HG03571 (cell line): ENCODE results near the gene PDCD1.
"Not testable (repeated sequence)": the region's sequence is repeated elsewhere in the genome, so short reads cannot be mapped to it uniquely, and the experiment has no call there.

Experiments
- ATAC-seq: cut with Tn5 transposase; IDR thresholded peaks from one replicate; pipeline ENCODE4 v1.9.1; 2021; ENCODE audit not compliant: unreplicated experiment

PDCD1 gene

DNA sequence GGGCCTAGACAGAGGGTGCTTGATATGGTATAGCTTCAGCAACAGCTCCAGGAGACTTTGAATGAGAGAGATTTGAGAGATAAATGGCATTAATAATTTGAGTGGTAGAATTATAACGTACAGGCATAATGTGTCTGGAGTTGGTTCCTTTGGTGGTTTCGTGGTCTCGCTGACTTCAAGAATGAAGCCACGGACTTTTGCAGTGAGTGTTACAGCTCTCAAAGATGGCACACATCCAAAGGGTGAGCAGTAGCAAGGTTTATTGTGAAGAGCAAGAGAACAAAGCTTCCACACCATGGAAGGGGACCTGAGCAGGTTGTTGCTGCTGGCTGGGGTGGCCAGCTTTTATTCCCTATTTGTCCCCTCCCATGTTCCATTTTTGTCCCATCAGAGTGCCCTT lies 23.1 kb downstream of the PDCD1 start:
- ATAC-seq, result no peak

DNA sequence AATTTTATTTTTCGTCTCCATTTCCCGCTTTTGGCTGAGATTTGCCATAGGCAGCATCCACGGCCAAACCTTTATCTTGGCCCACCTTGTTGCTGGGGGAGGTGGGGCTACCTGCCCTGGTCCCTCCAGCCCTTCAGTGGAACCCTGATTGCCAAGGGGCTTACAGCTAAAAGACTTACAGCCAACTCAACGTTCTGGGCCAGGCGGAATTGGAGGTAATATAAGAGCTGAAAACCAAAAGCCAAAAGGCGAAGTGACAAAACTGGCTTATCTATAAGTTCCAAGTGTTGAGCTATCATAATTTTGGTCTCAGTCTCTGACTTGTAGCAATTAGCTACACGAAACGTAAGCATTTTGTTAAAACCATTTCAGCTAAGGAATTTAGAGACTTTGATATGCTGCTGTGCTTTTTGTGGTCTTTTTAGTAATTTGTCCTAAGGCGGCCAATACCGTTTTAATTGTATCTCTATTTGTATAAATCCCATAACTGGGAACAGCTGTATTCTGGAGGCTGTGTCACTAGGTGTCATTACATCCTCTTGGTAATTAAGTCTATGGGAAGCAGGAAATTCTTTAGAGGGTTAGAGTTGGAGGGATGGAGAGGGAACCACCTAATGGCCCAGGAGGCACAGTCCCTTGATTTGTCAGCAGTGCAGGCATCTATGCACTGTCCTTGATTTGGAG lies 24.0 kb downstream of the PDCD1 start:
- no peak for ATAC-seq

DNA sequence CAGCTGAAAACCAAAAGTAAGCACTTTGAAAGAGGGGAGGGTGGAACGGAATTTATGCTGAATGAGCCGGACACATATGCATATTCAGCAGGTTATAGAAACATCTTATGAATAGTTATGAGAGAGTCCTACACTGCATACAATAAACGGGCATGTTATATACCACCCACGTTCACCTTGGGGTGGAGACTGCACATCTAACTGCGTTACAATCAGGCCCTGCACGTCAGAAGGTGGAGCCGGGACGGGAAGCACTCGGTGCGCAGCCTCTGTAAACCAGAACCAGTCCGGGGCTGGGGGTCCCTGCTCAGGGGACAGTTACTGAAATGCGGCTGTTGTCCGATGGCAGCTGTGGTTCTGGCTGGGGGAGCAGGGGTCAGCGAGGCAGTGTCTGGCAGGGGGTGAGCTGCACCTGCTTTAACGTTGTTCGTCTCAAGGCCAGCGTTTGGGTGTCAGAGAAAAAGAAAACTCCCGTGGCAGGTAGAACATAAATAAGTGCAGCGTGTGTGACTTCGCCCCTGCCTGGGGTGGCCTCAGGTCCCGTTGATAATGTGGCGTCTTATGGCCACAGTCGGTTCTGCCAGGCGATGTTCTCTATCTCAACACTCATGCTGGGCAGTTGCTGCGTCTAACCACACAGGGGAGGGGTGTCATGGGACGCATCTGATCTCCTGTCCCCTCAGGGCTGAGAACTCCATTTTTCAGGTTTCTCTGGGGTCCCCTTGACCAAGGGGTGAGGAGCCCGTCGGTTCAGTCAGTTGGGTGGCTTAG lies 24.8 kb downstream of the PDCD1 start:
- ATAC-seq, result not testable (repeated sequence)

DNA sequence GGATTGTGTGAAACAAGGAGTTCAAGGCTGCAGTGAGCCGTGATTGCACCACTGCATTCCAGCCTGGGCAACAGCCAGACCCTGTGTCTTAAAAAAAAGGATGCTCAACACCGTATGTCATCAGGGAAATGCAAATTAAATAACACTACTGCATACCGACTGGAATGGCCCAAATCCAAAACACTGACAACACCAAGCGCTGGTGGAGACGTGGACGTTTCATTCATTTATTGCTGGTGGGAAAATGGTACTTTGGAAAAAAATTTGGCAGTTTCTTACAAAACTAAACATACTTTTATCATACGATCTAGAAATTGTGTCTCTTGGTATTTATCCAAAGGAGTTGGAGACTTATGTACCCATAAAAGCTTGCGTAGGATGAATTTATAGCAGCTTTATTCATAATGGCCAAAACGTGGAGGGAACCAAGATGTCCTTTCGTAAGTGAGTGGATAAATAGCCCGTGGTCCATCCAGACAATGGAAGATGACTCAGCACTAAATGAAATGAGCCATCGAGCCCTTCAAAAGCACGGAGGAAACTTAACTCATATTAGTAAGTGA lies 25.5 kb downstream of the PDCD1 start:
- ATAC-seq, result no peak

DNA sequence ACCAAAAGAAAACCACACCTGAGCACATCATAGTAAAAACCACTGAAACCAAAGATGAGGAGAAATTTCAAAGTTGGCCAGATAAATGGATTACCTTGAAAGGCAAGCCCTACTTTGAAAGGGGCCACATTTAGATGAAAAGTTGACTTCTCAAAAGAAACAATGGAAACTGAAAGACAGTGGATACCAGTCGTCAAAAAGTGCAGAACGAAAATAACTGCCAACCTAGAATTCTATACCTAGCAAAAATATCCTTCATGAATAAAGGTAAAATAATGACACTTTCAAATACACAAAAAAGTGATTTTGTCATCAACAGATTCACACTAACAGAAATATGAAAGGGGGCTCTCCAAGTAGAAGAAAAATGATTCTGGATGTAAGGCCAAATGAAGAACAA lies 31.3 kb downstream of the PDCD1 start:
- no peak for ATAC-seq

DNA sequence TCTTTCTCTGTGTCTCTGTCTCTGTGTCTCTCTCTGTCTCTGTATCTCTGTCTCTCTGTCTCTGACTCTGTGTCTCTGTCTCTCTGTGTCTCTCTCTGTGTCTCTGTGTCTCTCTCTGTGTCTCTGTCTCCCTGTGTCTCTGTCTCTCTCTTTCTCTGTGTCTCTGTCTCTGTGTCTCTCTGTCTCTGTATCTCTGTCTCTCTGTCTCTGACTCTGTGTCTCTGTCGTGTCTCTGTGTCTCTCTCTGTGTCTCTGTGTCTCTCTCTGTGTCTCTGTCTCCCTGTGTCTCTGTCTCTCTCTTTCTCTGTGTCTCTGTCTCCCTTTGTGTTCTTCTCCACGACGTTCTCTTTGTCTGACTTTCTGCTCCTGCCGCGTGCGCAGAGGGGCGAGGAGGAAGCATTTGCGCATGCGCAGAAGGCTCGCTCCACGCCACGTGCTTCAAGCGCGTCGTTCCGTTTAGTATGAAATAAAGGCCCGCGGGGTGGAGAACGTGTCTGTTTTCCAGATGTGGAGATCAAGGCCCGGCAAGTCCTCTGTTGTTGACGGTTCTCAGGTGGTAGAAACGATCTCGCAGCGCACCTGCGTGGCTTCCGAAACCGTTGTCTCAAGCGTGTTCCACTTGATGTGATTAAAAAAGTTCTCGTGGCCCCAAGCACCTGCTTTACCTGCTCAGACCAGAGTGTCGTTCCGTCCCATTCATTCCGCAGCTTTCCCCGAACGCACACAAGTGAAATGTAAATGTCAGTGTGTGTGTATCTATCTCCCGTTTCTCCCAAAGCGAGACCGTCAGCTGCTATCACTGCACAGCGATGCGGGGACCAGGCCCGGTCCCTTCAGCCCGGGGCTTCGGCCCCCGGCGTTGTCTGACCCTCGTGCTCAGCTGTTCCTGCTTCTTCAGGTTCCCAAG lies 34.9 kb downstream of the PDCD1 start:
- ATAC-seq, result not testable (repeated sequence)

DNA sequence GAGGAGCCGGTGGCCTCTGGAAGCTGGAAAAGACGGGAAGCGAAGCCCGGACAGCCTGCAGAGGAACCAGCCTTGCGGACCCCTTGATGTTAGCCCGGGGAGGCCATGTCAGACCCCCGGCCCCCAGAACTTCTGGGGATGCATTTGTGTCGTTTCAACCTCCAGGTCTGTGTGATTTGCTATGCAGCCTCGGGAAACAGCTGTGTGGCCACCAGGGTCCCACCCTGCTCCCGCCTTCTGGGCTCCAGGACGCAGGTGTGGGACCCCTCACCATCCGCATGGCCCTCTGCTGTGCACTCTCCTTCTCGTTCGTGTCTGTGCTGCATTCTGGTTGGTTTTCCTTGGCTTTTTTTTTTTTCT lies 36.5 kb downstream of the PDCD1 start:
- ATAC-seq, result no peak

DNA sequence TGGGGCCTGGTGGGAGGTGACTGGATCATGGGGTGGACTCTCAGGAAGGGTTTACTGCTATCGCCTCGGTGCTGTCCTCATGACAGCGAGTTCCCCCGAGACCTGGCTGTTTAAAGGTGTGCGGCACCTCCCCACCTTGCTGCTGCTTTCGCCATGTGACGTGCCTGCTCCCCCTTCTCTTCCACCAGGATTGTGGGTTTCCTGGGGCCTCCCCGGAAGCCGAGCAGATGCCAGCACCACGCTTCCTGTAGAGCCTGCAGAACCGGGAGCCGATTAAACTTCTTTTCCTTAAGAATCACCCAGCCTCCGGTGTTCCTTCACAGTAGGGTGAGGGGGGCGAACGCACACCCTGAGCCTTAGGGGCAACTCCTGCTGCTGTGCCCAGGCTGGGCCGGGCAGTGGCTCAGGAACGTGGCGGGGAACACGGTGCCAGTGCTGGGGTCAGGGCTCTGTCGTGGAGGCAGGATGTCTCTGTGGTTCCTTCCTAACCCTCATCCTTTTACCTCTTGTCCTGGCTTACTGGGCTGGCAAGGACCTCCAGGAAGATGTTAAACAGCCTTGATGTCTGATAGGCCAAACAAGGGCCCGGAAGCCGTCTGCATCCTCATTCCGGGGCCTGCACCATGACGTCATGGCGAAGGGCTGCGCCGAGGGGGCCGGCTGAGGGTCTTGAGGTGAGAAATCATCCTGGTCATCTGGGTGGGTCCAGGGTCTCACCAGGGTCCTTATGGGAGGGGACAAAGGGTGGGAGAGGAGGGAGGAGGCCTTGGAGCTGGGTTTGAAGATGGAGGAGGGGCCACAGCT lies 37.0 kb downstream of the PDCD1 start:
- ATAC-seq, result no peak

DNA sequence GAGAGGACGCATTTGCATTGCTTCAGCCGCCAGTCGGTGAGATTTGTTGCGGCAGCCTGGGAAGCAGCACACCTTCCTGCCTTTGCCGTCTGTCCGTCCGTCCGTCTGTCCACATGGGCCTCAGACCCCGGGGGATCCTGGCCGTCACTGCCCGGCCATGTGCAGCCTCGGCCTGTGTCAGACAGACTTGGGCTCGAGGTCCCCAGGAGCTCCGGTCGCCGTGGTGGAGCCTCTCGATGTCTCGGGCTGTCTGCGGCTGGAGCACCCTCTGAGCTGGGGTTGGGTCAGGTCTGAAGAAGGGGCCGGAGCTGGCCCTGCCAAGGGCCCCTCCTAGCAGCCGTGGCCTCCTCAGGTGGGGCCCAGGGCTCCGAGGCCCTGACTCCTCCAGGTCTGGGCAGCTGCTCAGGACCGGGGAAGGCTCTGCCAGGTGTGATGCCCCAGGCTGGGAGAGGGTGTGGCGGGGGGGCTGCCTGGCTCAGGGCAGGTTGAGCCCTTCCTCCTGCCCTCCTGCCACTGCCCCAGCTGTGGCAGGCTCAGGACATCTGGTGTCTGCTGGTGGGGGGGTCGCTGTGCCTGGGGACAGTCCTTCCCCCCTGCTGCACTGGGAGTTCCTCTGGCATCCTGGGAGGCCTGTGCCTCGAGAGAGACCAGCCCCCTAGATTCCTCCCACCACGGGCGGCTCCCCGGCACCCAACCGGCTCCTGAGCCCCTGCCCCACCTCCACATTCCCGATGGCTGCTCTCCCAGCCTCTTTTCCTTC lies 37.9 kb downstream of the PDCD1 start:
- no peak for ATAC-seq

DNA sequence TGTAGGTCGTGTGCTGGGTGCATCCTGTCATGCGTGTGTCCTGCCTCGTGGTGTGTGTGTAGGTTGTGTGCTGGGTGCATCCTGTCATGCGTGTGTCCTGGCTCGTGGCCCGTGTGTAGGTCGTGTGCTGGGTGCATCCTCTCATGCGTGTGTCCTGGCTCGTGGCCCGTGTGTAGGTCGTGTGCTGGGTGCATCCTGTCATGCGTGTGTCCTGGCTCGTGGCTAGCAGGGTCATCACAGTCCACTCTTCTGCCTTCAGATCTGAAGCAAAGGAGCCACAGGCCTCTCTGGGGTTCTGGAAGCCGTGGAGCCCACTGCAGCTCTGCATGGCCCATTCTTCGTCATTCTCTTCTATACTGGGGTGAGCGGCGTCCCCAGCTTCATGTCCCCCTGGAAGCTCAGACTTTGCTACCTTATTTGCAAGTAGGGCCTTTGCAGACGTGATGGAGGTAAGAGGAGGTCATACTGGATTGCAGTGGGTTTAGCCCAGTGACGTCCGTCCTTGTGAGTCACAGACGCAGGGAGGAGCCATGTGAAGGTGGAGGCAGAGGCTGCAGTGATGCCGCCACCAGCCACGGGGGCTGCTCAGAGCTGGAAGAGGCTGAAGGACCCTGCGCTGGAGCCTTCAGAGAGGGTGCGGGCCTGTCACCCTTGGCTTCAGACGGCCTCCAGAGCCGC lies 38.6 kb downstream of the PDCD1 start:
- ATAC-seq, result not testable (repeated sequence)

DNA sequence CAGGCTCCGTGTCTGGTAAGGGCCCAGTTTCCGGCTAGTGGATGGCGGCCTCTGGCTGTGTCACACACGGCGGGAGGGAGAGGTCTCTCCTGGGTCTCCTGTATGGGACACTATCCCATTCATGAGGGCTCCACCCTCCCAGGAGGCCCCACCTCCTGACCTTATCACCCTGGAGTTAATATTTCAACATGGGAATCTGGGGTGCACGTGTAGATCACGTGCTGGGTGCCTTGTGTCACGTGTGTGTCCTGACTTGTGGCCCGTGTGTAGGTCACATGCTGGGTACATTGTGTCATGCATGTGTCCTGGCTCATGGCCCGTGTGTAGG lies 39.8 kb downstream of the PDCD1 start:
- ATAC-seq, result no peak

DNA sequence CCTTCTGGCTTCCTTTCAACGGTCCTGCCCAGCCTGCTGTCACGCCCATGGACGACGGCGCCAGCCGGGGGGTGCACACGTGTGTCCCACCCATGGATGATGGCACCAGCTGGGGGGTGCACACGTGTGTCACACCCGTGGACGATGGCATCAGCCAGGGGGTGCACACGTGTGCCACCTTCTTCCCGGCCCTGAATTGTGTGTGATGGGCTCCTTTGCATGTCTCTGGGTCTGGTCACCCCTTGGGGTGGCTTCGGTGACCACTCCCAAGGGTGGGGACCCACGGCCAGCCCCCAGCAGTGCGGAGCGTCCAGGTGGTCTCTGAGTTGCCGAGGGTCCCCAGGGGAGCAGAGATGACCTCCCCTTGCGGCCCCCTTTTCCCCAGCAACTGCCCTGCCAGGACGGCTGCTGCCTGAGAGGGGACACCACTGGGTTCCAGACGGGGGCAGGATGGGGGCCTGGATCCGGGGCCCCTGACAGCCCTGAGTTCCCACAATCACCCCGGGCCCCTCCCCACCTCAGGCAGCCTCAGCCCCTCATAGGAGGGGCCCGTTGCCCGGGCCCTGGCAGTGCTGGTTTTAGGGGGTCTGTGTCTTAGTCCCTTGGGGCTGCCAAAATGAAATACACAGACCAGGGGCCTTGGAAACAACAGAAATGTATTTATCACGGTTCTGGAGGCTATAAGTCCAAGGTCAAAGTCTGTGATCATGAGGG lies 40.3 kb downstream of the PDCD1 start:
- ATAC-seq, result no peak

DNA sequence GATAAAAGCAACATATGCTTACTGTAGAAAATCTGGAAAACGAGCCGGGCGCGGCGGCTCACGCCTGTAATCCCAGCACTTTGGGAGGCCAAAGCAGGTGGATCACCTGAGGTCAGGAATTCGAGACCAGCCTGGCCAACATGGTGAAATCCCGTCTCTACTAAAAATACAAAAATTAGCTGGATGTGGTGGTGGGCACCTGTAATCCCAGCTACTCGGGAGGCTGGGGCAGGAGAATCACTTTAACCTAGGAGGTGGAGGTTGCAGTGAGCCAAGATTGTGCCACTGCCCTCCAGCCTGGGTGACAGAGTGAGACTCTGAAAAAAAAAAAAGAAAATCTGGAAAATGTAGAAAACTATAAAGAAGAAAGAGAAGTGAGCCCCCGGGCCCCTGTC lies 40.9 kb downstream of the PDCD1 start:
- ATAC-seq, result not testable (repeated sequence)

DNA sequence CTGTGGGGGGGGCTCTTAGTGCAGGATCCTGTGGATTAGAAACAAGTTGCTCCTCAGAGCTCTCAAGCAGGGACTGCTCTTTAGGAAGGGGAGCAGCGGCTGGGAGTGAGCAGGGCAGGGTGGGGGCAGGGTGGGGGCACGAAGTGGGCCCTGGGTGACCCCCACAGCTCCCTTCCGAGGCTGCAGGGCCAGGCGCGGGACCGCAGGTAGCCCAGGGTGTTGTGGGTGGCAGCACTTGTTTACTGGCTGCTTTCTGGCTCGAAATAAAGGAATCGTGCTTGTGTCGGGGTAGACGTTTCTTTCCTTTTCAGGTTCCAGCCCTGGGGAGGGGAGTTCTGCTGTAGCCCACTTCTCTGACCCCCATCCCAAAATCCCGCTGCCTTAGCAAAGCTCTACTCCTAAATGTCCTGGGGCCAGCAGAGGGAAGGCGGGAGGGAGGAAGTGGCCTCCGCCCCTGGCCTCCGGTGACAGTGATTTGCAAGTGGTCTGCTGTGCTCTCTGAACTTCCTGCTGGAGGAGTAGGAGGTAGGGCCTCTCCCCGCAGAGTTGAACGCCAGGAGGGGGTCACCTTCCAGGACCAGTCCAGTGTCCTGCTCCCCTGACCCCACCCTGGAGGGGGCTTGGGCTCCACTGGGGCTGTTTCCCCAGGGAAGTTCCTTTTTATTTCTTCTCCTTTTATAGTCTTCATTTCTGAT lies 41.4 kb downstream of the PDCD1 start:
- no peak for ATAC-seq

DNA sequence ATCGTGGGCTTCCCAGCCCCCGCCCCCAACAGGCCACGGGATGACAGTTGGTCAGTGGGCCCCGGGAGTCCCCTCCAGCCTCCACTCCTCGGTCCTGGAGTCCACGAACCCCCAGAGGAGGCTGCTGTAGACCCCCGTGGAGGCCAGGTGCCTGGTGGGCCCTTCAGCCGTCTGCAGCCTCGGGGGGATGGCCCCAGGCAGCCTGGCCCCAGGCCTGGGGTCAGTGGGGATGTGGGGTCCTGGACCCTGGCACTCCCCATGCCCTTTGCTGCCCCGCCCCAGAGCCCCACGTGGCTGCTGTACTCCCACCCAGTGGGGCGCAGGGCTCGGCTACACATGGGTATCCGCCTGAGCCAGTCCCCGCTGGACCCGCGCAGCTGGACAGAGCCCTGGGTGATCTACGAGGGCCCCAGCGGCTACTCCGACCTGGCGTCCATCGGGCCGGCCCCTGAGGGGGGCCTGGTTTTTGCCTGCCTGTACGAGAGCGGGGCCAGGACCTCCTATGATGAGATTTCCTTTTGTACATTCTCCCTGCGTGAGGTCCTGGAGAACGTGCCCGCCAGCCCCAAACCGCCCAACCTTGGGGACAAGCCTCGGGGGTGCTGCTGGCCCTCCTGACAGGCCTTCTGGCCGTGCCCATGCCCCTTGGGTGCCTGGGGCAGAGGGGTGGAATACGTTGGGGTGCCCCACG lies 42.1 kb downstream of the PDCD1 start:
- no peak for ATAC-seq

DNA sequence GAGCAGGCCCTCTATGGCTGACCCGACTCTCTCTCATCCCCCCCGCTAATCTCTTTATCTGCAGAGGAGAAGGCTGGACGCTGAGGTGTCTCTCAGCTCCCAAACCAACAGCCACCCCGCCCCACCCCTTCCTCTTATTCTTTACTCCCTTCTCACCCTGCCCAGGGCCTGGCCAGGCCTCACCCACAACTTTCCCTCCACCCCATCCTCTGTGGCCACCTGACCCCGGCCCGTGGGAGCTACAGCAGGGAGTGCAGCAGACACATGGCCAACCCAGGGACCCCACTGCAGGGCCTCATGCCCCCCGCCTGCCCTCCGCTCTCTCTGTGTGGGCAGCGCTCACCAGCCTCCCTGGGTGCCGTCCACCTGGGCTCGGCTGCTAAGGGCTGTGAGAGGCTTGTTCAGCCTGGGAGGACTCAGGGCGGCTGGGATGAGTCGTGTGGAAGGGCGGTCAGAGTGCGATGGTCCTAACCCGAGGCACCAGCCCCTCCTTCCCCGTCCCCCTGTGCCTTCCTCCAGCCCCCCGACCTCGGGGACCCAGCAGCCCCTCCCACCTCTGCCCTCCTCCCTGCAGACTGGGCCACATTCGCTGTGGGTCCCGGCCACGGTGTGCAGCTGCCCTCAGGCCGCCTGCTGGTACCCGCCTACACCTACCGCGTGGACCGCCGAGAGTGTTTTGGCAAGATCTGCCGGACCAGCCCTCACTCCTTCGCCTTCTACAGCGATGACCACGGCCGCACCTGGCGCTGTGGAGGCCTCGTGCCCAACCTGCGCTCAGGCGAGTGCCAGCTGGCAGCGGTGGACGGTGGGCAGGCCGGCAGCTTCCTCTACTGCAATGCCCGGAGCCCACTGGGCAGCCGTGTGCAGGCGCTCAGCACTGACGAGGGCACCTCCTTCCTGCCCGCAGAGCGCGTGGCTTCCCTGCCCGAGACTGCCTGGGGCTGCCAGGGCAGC lies 42.9 kb downstream of the PDCD1 start:
- no peak for ATAC-seq
